Karpas-422 (cell line): ENCODE data around the gene LIME1. TPM values are rescaled to one million over a fixed set of nuclear protein-coding genes. Genes with fewer than 3 reads are reported as not detected.

Experiments
- DNase-seq: peaks from one replicate; pipeline ENCODE4 v3.0.0-alpha.2; 2015
- H2AFZ ChIP-seq: fragments of 200-600 bp; sonication (generic); 2 replicates; pipeline ENCODE4 v1.6.1; 2014; ENCODE audit warnings: antibody characterized with exemption, low read length, mixed read lengths
- H3K27ac ChIP-seq: fragments of 200-600 bp; sonication (generic); 2 replicates; pipeline ENCODE4 v1.5.1; 2014; ENCODE audit warnings: mild to moderate bottlenecking, low read length, moderate library complexity
- H3K27me3 ChIP-seq: fragments of 200-600 bp; sonication (generic); 2 replicates; pipeline ENCODE4 v1.6.1; 2014; ENCODE audit warnings: low read length, mixed read lengths
- H3K36me3 ChIP-seq: fragments of 200-600 bp; sonication (generic); 2 replicates; pipeline ENCODE4 v1.6.1; 2014; ENCODE audit warnings: low read length, mixed read lengths; ENCODE audit not compliant: insufficient read depth
- H3K4me1 ChIP-seq: fragments of 200-600 bp; sonication (generic); 2 replicates; pipeline ENCODE4 v1.6.1; 2014; ENCODE audit warnings: mild to moderate bottlenecking, low read length, mixed read lengths
- H3K4me2 ChIP-seq: fragments of 200-600 bp; sonication (generic); 2 replicates; pipeline ENCODE4 v1.6.1; 2014; ENCODE audit warnings: low read length, low read depth, mild to moderate bottlenecking; ENCODE audit not compliant: poor library complexity, severe bottlenecking
- H3K4me3 ChIP-seq: fragments of 200-600 bp; sonication (generic); 2 replicates; pipeline ENCODE4 v1.5.1; 2014; ENCODE audit warnings: mild to moderate bottlenecking, antibody characterized with exemption, low read length, mixed read lengths
- H3K79me2 ChIP-seq: fragments of 200-600 bp; sonication (generic); 2 replicates; pipeline ENCODE4 v1.6.1; 2014; ENCODE audit warnings: mild to moderate bottlenecking, low read length, mixed read lengths
- H3K9ac ChIP-seq: fragments of 200-600 bp; sonication (generic); 2 replicates; pipeline ENCODE4 v1.6.0; 2014; ENCODE audit warnings: low read length
- H3K9me2 ChIP-seq: fragments of 200-600 bp; sonication (generic), shearing (Covaris generic); replicated peaks from 2 replicates; pipeline ENCODE4 v1.6.0; 2014; ENCODE audit warnings: mild to moderate bottlenecking, low read length, moderate library complexity; ENCODE audit not compliant: insufficient read depth
- H3K9me3 ChIP-seq: fragments of 300-700, 200-600 bp; sonication (generic); 2 replicates; pipeline ENCODE4 v1.6.1; 2014; ENCODE audit warnings: low read length, mixed read lengths
- H4K20me1 ChIP-seq: fragments of 200-600 bp; sonication (generic); 2 replicates; pipeline ENCODE4 v1.6.1; 2014; ENCODE audit warnings: mild to moderate bottlenecking, antibody characterized with exemption, low read length, low read depth; ENCODE audit not compliant: insufficient read depth
- total RNA-seq: library from RNA; depleted of rRNA; stranded (reverse); fragments of >200 nt; shearing (Covaris generic); gene quantifications from 2 replicates; pipeline ENCODE4 v1.2.3, GENCODE V29; 2014; ENCODE audit warnings: low replicate concordance

The LIME1 gene
- total RNA-seq, 1 experiment from 2014 or later: 3.4 TPM

- Histone ChIP-seq H3K36me3 (peaks cover 21% of the 10 kb centered on the region), H2AFZ (no peak overlapping the region), H3K4me2 (peak overlapping the region; percentile 94), H4K20me1 (peaks cover 13% of the 10 kb centered on the region; the same call in 1 of the 2 replicates), H3K27ac (no peak overlapping the region), H3K9me3 (no peaks in the 10 kb centered on the region), H3K9ac (peak overlapping the region; percentile 94), H3K4me3 (peak overlapping the region; percentile 97), H3K27me3 (no peaks in the 10 kb centered on the region), H3K9me2 (no peaks in the 10 kb centered on the region), H3K79me2 (peaks cover 49% of the 10 kb centered on the region), H3K4me1 (peaks cover 20% of the 10 kb centered on the region)
- DNase-seq: no peak
Measured at GRCh38 chr20:63706027-63706695, 30.3 kb upstream of the LIME1 start.

- H3K4me3 ChIP-seq: peak overlapping the region; percentile 97
- peak; percentile 77 for DNase-seq
- H3K36me3 ChIP-seq: peaks cover 28% of the 10 kb centered on the region
- no peaks in the 10 kb centered on the region for H3K27me3 ChIP-seq
- peak overlapping the region; percentile 7; the same call in 1 of the 2 replicates for H3K27ac ChIP-seq
- peak overlapping the region; percentile 94 for H3K4me2 ChIP-seq
- H3K9me3 ChIP-seq: no peaks in the 10 kb centered on the region
- H3K9me2 ChIP-seq: no peaks in the 10 kb centered on the region
- peaks cover 57% of the 10 kb centered on the region for H3K79me2 ChIP-seq
- H2AFZ ChIP-seq: no peak overlapping the region
- H3K4me1 ChIP-seq: peaks cover 20% of the 10 kb centered on the region
- H4K20me1 ChIP-seq: peaks cover 13% of the 10 kb centered on the region; the same call in 1 of the 2 replicates
- H3K9ac ChIP-seq: peak overlapping the region; percentile 94
Measured at GRCh38 chr20:63706852-63707557, 29.5 kb upstream of the LIME1 start.

- no peak within 1 kb of the TSS for H2AFZ ChIP-seq
- H3K27me3 ChIP-seq: no peaks in the 10 kb centered on the region
- H3K4me1 ChIP-seq: peaks cover 20% of the 10 kb centered on the region
- H3K4me3 ChIP-seq: peak within 1 kb of the TSS; percentile 97
- H3K36me3 ChIP-seq: peaks cover 36% of the 10 kb centered on the region
- peak; percentile 94 for DNase-seq
- H3K27ac ChIP-seq: peak within 1 kb of the TSS; percentile 7; the same call in 1 of the 2 replicates
- peak within 1 kb of the TSS; percentile 94 for H3K9ac ChIP-seq
- peaks cover 64% of the 10 kb centered on the region for H3K79me2 ChIP-seq
- peaks cover 13% of the 10 kb centered on the region; the same call in 1 of the 2 replicates for H4K20me1 ChIP-seq
- H3K4me2 ChIP-seq: peak within 1 kb of the TSS; percentile 94
- H3K9me3 ChIP-seq: no peaks in the 10 kb centered on the region
- H3K9me2 ChIP-seq: no peaks in the 10 kb centered on the region
Measured at GRCh38 chr20:63707558-63708300, 28.7 kb upstream of the LIME1 start, which contains the start of the genes ARFRP1 and ZGPAT. Gene ARFRP1, minus strand, starts transcription at chr20:63707976. Its CDS starts 885 bp downstream, at chr20:63707091. Gene ZGPAT, plus strand, starts transcription at chr20:63708039. Its CDS starts 542 bp downstream, at chr20:63708581.

- H3K9me3 ChIP-seq: no peaks in the 10 kb centered on the region
- H2AFZ ChIP-seq: no peak overlapping the region
- H3K4me2 ChIP-seq: peak overlapping the region; percentile 94
- no peak overlapping the region for H3K27ac ChIP-seq
- H3K27me3 ChIP-seq: no peaks in the 10 kb centered on the region
- peaks cover 13% of the 10 kb centered on the region; the same call in 1 of the 2 replicates for H4K20me1 ChIP-seq
- H3K9me2 ChIP-seq: no peaks in the 10 kb centered on the region
- H3K79me2 ChIP-seq: peaks cover 71% of the 10 kb centered on the region
- DNase-seq: no peak
- H3K9ac ChIP-seq: peak overlapping the region; percentile 94
- H3K4me3 ChIP-seq: peak overlapping the region; percentile 97
- H3K4me1 ChIP-seq: peaks cover 20% of the 10 kb centered on the region
- H3K36me3 ChIP-seq: peaks cover 39% of the 10 kb centered on the region
Measured at GRCh38 chr20:63708301-63709148, 27.9 kb upstream of the LIME1 start.

- no peaks in the 10 kb centered on the region for H3K9me2 ChIP-seq
- peak overlapping the region; percentile 94 for H3K4me2 ChIP-seq
- peaks cover 13% of the 10 kb centered on the region; the same call in 1 of the 2 replicates for H4K20me1 ChIP-seq
- DNase-seq: no peak
- peaks cover 20% of the 10 kb centered on the region for H3K4me1 ChIP-seq
- H3K9ac ChIP-seq: peak overlapping the region; percentile 94
- H3K9me3 ChIP-seq: no peaks in the 10 kb centered on the region
- H2AFZ ChIP-seq: no peak overlapping the region
- H3K79me2 ChIP-seq: peaks cover 73% of the 10 kb centered on the region
- H3K36me3 ChIP-seq: peaks cover 44% of the 10 kb centered on the region
- peak overlapping the region; percentile 97 for H3K4me3 ChIP-seq
- H3K27ac ChIP-seq: no peak overlapping the region
- no peaks in the 10 kb centered on the region for H3K27me3 ChIP-seq
Measured at GRCh38 chr20:63709149-63709527, 27.3 kb upstream of the LIME1 start.

GRCh38 chr20:63711085-63711645 lies 25.3 kb upstream of the LIME1 start:
- Histone ChIP-seq H3K4me3 (no peak overlapping the region), H3K9me3 (no peaks in the 10 kb centered on the region), H3K9ac (no peak overlapping the region), H3K9me2 (no peaks in the 10 kb centered on the region), H3K4me2 (no peak overlapping the region), H3K4me1 (peaks cover 17% of the 10 kb centered on the region), H2AFZ (no peak overlapping the region), H3K27me3 (no peaks in the 10 kb centered on the region), H3K79me2 (peaks cover 84% of the 10 kb centered on the region), H3K27ac (no peak overlapping the region), H3K36me3 (peaks cover 44% of the 10 kb centered on the region), H4K20me1 (peaks cover 13% of the 10 kb centered on the region; the same call in 1 of the 2 replicates)
- no peak for DNase-seq

GRCh38 chr20:63712191-63712590 lies 24.3 kb upstream of the LIME1 start:
- Histone ChIP-seq H2AFZ (no peak overlapping the region), H3K27me3 (no peaks in the 10 kb centered on the region), H3K79me2 (peaks cover 81% of the 10 kb centered on the region), H3K9me3 (no peaks in the 10 kb centered on the region), H3K36me3 (peaks cover 50% of the 10 kb centered on the region), H4K20me1 (peaks cover 5% of the 10 kb centered on the region; the same call in 1 of the 2 replicates), H3K9me2 (no peaks in the 10 kb centered on the region), H3K4me2 (no peak overlapping the region), H3K4me1 (peaks cover 11% of the 10 kb centered on the region), H3K9ac (no peak overlapping the region), H3K27ac (no peak overlapping the region), H3K4me3 (no peak overlapping the region)
- DNase-seq: no peak
